CD4-positive, alpha-beta T cell (primary cell): Measurements from ENCODE around the gene NT5C1B. TPM values are rescaled to one million over a fixed set of nuclear protein-coding genes. Genes with fewer than 3 reads are reported as not detected.

Experiments
- ATAC-seq: fragments of 200-7000 bp; cut with Tn5 transposase; one replicate; pipeline ENCODE4 v1.10.0; 2022; ENCODE audit warnings: mild to moderate bottlenecking; ENCODE audit not compliant: poor library complexity
- CTCF ChIA-PET: fragments of 350-600 bp; sonication (Branson Sonifier 250); formaldehyde crosslinking; loops from one replicate; lab custom pipeline; 2021; ENCODE audit warnings: antibody characterized with exemption, inconsistent platforms; lab: Charles Lee
- POLR2A ChIA-PET: fragments of 350-600 bp; sonication (Branson Sonifier 250); formaldehyde crosslinking; loops from one replicate; lab custom pipeline; 2021; ENCODE audit warnings: antibody characterized with exemption, inconsistent platforms; lab: Charles Lee
- DNase-seq, 14 experiments: peaks; one replicate each; pipeline ENCODE4 v3.0.0-alpha.2; 2013 to 2020; ENCODE audit warnings: mixed read lengths in 2 of 14
- H3K27ac ChIP-seq, 2 donors: one replicate each; pipeline versions ENCODE4 v1.5.1 to v1.7.0; 2013; ENCODE audit warnings: low read length in 2 of 2, low read depth in 1 of 2, mild to moderate bottlenecking in 1 of 2
- H3K27me3 ChIP-seq, 2 experiments: 1 replicate in 1 of 2; 2 replicates in 1 of 2; pipeline versions ENCODE4 v1.6.1 to v1.7.0; 2013; ENCODE audit warnings: low read length in 2 of 2, control low read depth in 1 of 2, mild to moderate bottlenecking in 1 of 2, moderate library complexity in 1 of 2; ENCODE audit not compliant: insufficient read depth in 2 of 2, control insufficient read depth in 1 of 2
- H3K36me3 ChIP-seq: one replicate; pipeline ENCODE4 v1.6.1; 2013; ENCODE audit warnings: low read length, control low read depth; ENCODE audit not compliant: insufficient read depth
- H3K4me1 ChIP-seq: one replicate; pipeline ENCODE4 v1.6.1; 2013; ENCODE audit warnings: low read length, control low read depth; ENCODE audit not compliant: insufficient read depth
- H3K4me3 ChIP-seq: one replicate; pipeline ENCODE4 v1.5.1; 2013; ENCODE audit warnings: mild to moderate bottlenecking, low read length, moderate library complexity
- H3K9me3 ChIP-seq, 2 experiments: 1 replicate in 1 of 2; 2 replicates in 1 of 2; pipeline versions ENCODE4 v1.6.1 to v1.7.0; 2013; ENCODE audit warnings: low read length in 2 of 2, mild to moderate bottlenecking in 2 of 2, control low read depth in 1 of 2, moderate library complexity in 1 of 2; ENCODE audit not compliant: control insufficient read depth in 1 of 2, insufficient read depth in 1 of 2
- H3K27ac Mint-ChIP-seq: one replicate; pipeline ENCODE4 v1.8.0; 2020; ENCODE audit warnings: mixed read lengths
- H3K27me3 Mint-ChIP-seq: one replicate; pipeline ENCODE4 v1.8.0; 2021; ENCODE audit warnings: mixed read lengths
- H3K36me3 Mint-ChIP-seq: one replicate; pipeline ENCODE4 v1.8.0; 2021; ENCODE audit warnings: low read depth, mixed read lengths
- H3K4me1 Mint-ChIP-seq: one replicate; pipeline ENCODE4 v1.8.0; 2021; ENCODE audit warnings: low read depth, mixed read lengths
- H3K4me3 Mint-ChIP-seq: one replicate; pipeline ENCODE4 v1.8.0; 2020; ENCODE audit warnings: mild to moderate bottlenecking, mixed read lengths
- H3K9me3 Mint-ChIP-seq: one replicate; pipeline ENCODE4 v1.8.0; 2020; ENCODE audit warnings: mixed read lengths
- intact Hi-C, 2 experiments: fragments of 100-400 bp; cut with DNase I in 1 of 2; cut with micrococcal nuclease in 1 of 2; formaldehyde crosslinking; loops; one replicate each; pipeline versions ENCODE4 v1.15.1 to v1.9.0; 2023 to 2025; cut with DNase I, micrococcal nuclease
- total RNA-seq, 174 experiments: library from RNA in 2 of 174; stranded (reverse) in 2 of 174; gene quantifications; one replicate each; pipeline ENCODE4 v1.2.3 and lab custom pipeline; 2021 to 2026
- TF ChIP-seq, protein P1 (sequence below): fragments of 200-600 bp; IDR thresholded peaks from one replicate; pipeline ENCODE4 v1.8.0; 2022; ENCODE audit warnings: antibody characterized with exemption, mild to moderate bottlenecking

NT5C1B gene
- total RNA-seq, 2 experiments from 2014 or later: not detected

- intact Hi-C loops: no loop called here
- no peak overlapping the region for H3K27ac ChIP-seq
- no peak overlapping the region for H3K4me3 ChIP-seq
- Mint-ChIP-seq H3K9me3 (peaks cover 4% of the 10 kb centered on the region), H3K27me3 (peaks cover 5% of the 10 kb centered on the region), H3K36me3 (no peaks in the 10 kb centered on the region), H3K4me3 (no peak overlapping the region), H3K27ac (no peak overlapping the region), H3K4me1 (peaks cover 48% of the 10 kb centered on the region)
- ATAC-seq (no peak), DNase-seq (no peak)
- H3K36me3 ChIP-seq: no peaks in the 10 kb centered on the region
- ChIA-PET CTCF (no interaction called here), POLR2A (interaction anchor here (2.0 kb wide), 1 partner anchor 15 kb away, joined by 15 read pairs; the partner anchor contains the start of gene RDH14)
- no peaks in the 10 kb centered on the region for H3K4me1 ChIP-seq
- no peaks in the 10 kb centered on the region for H3K27me3 ChIP-seq
- H3K9me3 ChIP-seq: no peaks in the 10 kb centered on the region
- TF ChIP-seq, protein P1, sequence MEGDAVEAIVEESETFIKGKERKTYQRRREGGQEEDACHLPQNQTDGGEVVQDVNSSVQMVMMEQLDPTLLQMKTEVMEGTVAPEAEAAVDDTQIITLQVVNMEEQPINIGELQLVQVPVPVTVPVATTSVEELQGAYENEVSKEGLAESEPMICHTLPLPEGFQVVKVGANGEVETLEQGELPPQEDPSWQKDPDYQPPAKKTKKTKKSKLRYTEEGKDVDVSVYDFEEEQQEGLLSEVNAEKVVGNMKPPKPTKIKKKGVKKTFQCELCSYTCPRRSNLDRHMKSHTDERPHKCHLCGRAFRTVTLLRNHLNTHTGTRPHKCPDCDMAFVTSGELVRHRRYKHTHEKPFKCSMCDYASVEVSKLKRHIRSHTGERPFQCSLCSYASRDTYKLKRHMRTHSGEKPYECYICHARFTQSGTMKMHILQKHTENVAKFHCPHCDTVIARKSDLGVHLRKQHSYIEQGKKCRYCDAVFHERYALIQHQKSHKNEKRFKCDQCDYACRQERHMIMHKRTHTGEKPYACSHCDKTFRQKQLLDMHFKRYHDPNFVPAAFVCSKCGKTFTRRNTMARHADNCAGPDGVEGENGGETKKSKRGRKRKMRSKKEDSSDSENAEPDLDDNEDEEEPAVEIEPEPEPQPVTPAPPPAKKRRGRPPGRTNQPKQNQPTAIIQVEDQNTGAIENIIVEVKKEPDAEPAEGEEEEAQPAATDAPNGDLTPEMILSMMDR: no peak
Measured at GRCh38 chr2:18545384-18545783, 44.0 kb downstream of the NT5C1B start.

- Histone ChIP-seq H3K36me3 (no peaks in the 10 kb centered on the region), H3K9me3 (no peaks in the 10 kb centered on the region), H3K27me3 (no peaks in the 10 kb centered on the region), H3K4me1 (no peaks in the 10 kb centered on the region), H3K4me3 (no peak overlapping the region), H3K27ac (no peak overlapping the region)
- TF ChIP-seq, protein P1: no peak
- H3K4me3 Mint-ChIP-seq: no peak overlapping the region
- ChIA-PET CTCF (no interaction called here), POLR2A (no interaction called here)
- intact Hi-C loops: no loop called here
- no peak overlapping the region for H3K27ac Mint-ChIP-seq
- H3K4me1 Mint-ChIP-seq: peaks cover 37% of the 10 kb centered on the region
- peaks cover 5% of the 10 kb centered on the region for H3K27me3 Mint-ChIP-seq
- ATAC-seq: no peak
- DNase-seq: no peak
- H3K9me3 Mint-ChIP-seq: peaks cover 4% of the 10 kb centered on the region
- no peaks in the 10 kb centered on the region for H3K36me3 Mint-ChIP-seq
Measured at GRCh38 chr2:18544171-18544570, 45.2 kb downstream of the NT5C1B start.

- Histone ChIP-seq H3K27me3 (no peaks in the 10 kb centered on the region), H3K36me3 (no peaks in the 10 kb centered on the region), H3K27ac (no peak overlapping the region), H3K9me3 (no peaks in the 10 kb centered on the region), H3K4me3 (no peak overlapping the region), H3K4me1 (no peaks in the 10 kb centered on the region)
- ChIA-PET POLR2A (no interaction called here), CTCF (no interaction called here)
- Mint-ChIP-seq H3K27ac (no peak overlapping the region), H3K9me3 (peaks cover 4% of the 10 kb centered on the region), H3K4me1 (peaks cover 9% of the 10 kb centered on the region), H3K27me3 (peaks cover 16% of the 10 kb centered on the region), H3K4me3 (no peak overlapping the region), H3K36me3 (no peaks in the 10 kb centered on the region)
- TF ChIP-seq, protein P1: no peak
- no peak for ATAC-seq
- no peak for DNase-seq
- intact Hi-C loops: no loop called here
Measured at GRCh38 chr2:18540872-18541271, 48.5 kb downstream of the NT5C1B start.
